HG03066 (cell line): Measurements from ENCODE around the gene IKZF3.
A peak's percentile ranks its signal among the peaks of the same experiment; 100 is the strongest.

Experiments
- ATAC-seq: cut with Tn5 transposase; IDR thresholded peaks from one replicate; pipeline ENCODE4 v1.9.1; 2021; ENCODE audit warnings: low read depth; ENCODE audit not compliant: unreplicated experiment

IKZF3 gene

GRCh38 chr17:39818358-39819000, 45.6 kb downstream of the IKZF3 start:
- no peak for ATAC-seq

- ATAC-seq: no peak
Measured at GRCh38 chr17:39816272-39816671, 47.8 kb downstream of the IKZF3 start.

DNA sequence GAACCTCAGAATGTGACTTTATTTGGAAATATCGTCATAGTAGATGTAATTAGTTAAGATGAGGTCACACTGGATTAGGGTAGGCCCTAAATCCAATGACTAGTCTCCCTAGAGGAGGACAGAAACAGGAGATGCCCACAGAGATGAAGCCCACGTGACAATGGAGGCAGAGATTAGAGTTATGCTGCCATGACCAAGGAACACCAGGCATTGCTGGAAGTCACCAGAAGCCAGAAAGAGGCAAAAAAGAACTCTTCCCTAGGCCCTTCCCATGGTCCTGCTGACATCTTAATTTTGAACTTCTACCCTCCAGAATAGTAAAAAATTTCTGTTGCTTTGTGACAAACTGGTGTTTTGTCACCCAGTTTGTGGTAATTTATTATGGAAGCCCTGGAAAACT, 49.6 kb downstream of the IKZF3 start:
- no peak for ATAC-seq

- ATAC-seq: no peak
Measured at GRCh38 chr17:39813631-39814030, 50.5 kb downstream of the IKZF3 start.

DNA sequence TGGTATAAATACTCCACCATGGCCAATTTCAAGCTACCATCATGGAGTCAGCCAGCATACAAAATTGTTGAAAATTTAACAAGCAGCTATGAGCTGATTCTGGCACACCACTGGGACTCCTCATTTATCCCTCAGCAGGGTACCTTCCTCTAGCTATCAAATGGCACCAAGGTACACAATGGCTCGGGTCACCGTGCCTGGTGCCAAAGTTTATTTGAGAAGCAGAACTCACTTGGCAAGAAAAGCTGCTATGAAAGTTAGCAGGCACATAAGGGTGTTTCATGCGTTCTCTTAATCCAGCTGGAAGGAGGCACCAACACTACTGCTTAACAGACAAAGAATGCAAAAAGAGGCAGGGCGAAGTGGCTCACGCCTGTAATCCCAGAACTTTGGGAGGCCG, 51.6 kb downstream of the IKZF3 start:
- no peak for ATAC-seq

- no peak for ATAC-seq
Measured at GRCh38 chr17:39810939-39811728, 53.0 kb downstream of the IKZF3 start.

GRCh38 chr17:39809221-39809620, 54.9 kb downstream of the IKZF3 start:
- ATAC-seq: no peak

GRCh38 chr17:39808409-39808997, 55.6 kb downstream of the IKZF3 start:
- ATAC-seq: no peak

GRCh38 chr17:39804839-39805238, 59.3 kb downstream of the IKZF3 start:
- no peak for ATAC-seq

DNA sequence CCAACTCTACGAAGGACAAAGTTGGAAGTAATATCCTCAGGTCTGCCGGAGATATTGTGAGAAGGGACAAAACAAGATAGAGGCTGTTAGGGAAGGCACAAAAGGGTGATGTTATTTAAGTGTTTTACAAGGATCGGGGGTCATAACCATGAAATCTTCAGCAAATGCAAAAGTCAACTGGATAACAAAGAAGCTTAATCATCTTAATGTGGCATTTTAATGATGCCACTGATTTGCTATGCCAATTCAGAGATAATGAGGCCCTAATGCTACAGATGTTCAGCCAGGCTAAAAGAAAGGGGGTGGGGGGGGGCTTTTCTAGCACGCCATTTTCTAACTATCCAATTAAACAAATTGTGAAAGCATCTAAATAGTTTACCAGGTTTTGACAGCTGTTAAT, 63.1 kb downstream of the IKZF3 start:
- ATAC-seq: no peak

DNA sequence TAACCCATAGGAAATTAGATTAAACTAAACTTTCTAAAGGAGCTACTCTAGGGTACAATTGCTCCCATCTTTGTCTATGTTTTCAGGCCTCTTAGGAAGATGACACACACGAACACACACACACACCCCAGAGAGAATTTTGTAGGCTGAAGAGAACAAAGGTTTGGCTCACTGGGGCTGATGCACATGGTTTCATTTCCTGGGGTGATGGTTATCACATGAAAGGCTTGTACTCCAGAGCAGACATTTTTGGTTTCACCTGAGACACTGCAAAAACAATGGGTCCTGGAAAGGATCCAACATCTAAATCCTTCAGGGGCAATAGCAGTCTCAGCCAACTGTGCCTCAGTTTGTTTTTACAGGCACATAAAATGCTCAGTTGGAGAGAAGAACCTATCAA, 63.6 kb downstream of the IKZF3 start:
- ATAC-seq: no peak

GRCh38 chr17:39799395-39799794, 64.7 kb downstream of the IKZF3 start:
- no peak for ATAC-seq

- ATAC-seq: peak; percentile 88
Measured at GRCh38 chr17:39794249-39794970, 69.7 kb downstream of the IKZF3 start.

DNA sequence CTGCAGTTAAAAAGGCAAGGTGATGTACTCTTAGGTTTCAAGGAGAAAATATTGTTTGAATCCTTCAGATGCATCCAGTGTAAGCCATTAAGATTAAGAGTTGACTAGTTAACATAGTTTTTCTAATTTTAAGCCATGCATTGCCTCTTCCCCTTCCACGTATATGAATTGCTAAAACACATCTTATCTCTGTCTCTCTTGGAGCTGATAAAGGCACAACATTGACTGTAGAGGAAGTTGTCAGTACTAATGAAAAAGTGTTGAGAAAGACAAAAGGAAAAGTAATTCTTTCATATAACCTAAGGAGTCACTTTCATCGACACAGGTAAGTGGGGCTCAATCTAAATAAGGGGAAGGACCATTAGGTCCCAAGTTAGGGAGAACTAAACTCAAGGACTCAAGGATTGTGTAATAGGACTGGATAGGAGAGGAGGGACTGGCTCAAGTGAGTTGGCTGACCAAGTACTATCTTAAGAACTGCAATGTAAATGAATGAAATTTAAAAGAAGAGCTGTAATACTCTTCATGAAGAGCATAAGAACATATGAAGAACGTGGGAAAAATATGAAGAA, 70.7 kb downstream of the IKZF3 start:
- ATAC-seq: no peak

DNA sequence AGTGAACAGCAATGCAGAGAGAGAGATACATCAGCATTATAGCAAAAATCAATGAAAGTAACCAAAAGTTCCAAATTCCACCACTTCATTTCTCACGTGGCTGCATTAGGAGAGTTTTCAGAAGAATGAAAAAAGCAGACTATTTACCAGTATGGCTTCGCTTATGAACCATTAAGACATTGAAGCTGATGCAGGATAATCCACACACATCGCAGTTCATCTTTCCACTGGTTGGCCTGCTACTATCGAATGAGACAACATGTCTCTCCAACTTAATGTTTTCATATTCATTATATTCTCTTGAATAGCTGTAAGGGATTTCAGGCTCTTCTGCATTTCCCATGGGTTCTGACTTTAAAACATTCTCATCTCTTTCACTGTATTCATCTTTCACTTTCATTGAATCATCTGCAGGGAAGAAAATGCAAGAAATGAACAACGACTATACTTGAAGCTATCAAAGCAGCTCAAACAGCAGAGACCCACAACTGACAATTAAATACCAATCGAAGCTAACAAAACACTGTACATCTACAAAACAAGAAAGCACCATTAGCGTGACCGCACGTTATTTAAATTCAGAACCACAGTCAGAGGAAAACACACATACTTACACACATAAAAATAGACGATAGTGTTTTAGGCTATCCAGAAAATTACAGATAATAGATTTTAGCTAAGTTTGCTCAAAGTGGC, 71.4 kb downstream of the IKZF3 start:
- no peak for ATAC-seq

DNA sequence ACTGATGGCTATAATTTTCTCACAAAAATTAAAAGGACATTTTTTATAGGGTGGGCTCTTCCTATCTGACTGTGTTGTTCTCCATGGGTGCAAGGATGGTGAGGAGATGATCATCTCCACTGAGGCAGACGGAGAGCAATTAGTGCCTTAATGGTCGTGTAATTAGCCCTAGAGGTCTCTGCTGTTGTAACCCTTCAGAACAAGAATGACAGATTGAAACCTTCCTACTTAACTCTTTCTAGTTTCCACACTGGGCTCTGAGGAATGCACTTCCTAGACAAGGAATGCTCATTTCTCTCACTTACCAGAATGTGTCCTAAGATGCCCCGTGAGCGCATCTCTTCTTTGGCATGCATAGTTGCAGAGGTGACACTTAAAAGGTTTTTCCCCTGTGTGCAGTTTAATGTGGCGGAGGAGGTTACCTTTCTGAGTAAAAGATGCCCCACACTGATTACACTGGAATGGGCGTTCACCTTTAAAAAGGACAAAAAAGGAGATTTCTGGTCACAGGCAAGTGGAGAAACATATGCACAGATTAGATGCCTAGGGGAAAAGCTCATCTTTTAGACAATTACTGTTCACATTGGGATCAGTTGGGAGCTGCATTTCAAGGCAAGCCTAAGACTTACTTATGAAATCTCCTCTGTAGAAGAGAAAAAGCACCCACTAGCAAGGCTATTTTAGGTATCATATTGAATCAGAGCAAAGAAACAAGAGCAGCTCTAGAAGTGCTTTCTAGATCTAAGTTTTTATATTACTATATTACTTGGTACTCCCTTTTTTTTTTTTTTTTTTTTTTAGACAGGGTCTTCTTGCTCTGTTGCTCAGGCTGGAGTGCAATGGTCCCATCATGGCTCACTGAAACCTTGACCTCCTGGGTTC, 72.8 kb downstream of the IKZF3 start:
- ATAC-seq: no peak

DNA sequence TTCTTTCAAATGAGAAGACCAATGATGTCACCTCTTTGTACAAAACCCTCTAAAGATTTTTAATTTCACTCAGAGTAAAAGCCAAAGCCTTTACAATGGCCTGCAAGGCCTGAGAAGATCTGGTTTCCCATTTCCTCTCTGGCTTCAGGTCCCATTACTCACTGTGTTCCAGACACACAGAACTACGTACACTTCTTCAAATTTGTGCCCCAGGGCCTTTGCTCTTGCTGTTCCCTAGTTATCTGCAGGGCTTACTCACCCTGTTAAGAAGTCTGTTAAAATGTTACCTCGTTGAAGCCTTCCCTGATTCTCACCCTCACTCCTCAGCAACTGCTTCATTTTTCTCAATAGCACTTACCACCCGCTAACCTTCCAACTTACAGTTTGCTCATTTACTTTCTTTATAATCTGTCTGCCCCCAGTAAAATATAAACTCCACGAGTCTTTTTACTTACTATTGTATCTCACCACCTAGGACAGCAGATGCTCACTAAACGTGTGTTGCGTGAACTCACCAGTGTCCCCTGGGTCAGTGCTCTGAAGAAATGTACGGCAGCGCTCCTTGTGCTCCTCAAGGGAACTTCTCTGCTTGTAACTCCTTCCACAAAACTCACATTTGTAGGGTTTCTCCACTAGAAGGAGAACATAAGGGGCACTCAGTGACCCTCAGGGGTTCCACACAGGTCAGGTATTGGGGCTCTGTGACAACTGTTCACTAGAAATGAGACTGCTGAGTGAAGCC, 76.2 kb downstream of the IKZF3 start:
- ATAC-seq: no peak

DNA sequence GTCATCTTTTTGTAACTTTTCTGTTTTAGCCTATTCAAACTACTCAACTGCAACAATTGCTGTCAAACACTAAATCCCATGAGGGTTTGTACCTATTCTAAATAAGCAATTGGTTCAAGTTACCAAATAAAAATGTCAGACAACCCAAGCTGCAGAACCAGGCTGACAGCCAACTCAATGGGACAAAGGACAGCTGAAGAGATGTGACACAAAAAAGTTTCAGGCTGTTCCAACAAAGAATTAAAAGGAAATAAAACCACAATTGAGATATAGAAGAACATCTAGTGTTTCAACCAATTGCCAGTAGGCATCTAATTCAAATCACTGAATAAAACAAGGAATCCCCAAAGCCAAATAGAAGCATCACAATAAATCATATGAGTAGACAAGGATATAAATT, 77.1 kb downstream of the IKZF3 start:
- no peak for ATAC-seq

DNA sequence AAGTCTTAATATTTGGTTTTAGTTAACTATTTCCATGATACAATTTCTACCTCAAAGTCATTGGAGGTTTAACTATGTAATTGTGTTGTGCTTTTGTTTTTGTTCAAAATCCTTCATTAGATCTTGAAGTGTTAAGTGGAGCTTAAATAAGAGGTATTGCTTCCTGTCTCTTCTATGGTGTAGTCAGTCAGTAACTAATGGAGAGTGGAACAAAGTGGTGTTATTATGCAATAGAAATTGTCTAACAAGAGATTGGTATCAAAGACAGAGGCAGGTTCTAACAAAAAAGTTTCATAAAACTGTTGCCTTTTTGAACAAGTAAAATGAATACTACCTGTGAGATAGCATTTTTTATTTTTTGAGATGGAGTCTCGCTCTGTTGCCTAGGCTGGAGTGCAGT, 81.1 kb downstream of the IKZF3 start:
- no peak for ATAC-seq
